ENCODE results near the gene HDAC4.

Gene HDAC4

DNA sequence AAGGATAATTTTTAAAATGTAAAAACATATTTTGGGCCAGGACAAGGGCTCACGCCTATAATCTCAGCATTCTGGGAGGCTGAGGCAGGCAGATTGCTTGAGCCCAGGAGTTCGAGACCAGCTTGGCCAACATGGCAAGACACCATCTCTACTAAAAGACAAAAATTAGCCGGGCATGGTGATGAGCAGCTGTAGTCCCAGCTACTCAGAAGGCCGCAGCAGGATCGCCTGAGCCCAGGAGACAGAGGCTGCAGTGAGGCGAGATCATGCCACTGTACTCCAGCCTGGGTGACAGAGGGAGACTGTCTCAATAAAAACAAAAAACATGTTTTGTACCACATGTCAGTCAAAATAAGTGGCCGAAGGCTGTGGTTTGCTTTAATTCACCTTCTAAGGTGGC is 122.5 kb downstream of the HDAC4 start:
- Histone ChIP-seq H3K4me3 (no peak overlapping the region), H3K27ac (no peak overlapping the region)
- DNase-seq (ENCODE audit: low spot score) = no peak
- no peak for TF ChIP-seq CTCF (IDR thresholded peaks at IDR 0.05)

- H3K4me3 ChIP-seq = no peak overlapping the region
- no peak for TF ChIP-seq CTCF (IDR thresholded peaks at IDR 0.05)
- no peak overlapping the region for H3K27ac ChIP-seq
- peak; percentile 70 for DNase-seq (ENCODE audit: low spot score)
These were observed 123.3 kb downstream of the HDAC4 start for GRCh38 chr2:239277401-239278085.

DNA sequence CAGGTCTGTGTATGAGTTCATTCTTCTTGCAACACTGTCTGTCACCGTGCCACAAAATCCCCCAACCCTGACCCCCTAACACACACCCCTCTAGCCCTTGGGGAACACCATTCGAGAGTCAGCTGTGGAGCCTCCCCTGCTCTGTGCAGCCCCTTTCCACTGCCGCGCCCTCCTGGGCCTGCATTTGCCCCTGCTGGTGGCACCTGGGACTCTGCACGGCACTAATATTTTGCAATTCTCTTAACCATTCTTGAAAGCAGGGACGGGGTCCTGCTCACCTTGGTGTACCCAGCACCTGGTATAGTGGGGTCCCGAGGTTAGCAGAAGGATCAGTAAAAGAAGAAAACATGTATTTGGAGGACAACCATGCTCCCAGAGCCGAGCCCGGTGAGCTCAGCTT is 124.0 kb downstream of the HDAC4 start:
- DNase-seq (ENCODE audit: low spot score) = peak; percentile 73
- Histone ChIP-seq H3K27ac (peak overlapping the region in 1 of 2 donors; percentile 93), H3K4me3 (no peak overlapping the region)
- no peak for TF ChIP-seq CTCF (IDR thresholded peaks at IDR 0.05)

GRCh38 chr2:239275847-239276831 is 124.7 kb downstream of the HDAC4 start:
- H3K4me3 ChIP-seq = peak overlapping the region; percentile 61
- no peak for TF ChIP-seq CTCF (IDR thresholded peaks at IDR 0.05)
- H3K27ac ChIP-seq = peak overlapping the region; percentile 81 to 93
- DNase-seq (ENCODE audit: low spot score) = peak; percentile 84

GRCh38 chr2:239275044-239275685 is 125.7 kb downstream of the HDAC4 start:
- DNase-seq (ENCODE audit: low spot score) = peak; percentile 95
- Histone ChIP-seq H3K4me3 (peak overlapping the region; percentile 61), H3K27ac (peak overlapping the region; percentile 81 to 93)
- no peak for TF ChIP-seq CTCF (IDR thresholded peaks at IDR 0.05)

GRCh38 chr2:239274391-239275043 is 126.3 kb downstream of the HDAC4 start:
- DNase-seq (ENCODE audit: low spot score) = peak; percentile 82
- peak overlapping the region; percentile 81 to 93 for H3K27ac ChIP-seq
- TF ChIP-seq CTCF (IDR thresholded peaks at IDR 0.05) = no peak
- peak overlapping the region; percentile 61 for H3K4me3 ChIP-seq

Measured in coronary artery (tissue), 2 donors.